Left ventricle myocardium inferior (tissue), 1 donor: Measurements from ENCODE around the gene SPATA2L. TPM values are rescaled to one million over a fixed set of nuclear protein-coding genes. Genes with fewer than 3 reads are reported as not detected.

ENCODE experiments used
- DNase-seq: peaks from one replicate; pipeline ENCODE4 v3.0.0-alpha.2; 2020
- H3K27ac ChIP-seq: fragments of 200-600 bp; replicated peaks from 2 replicates; pipeline ENCODE4 v1.8.0; 2021
- H3K27me3 ChIP-seq: fragments of 200-600 bp; 2 replicates; pipeline ENCODE4 v1.8.0; 2021; ENCODE audit warnings: low read depth
- H3K36me3 ChIP-seq: fragments of 200-600 bp; 2 replicates; pipeline ENCODE4 v1.8.0; 2021
- H3K4me1 ChIP-seq: fragments of 200-600 bp; 2 replicates; pipeline ENCODE4 v1.8.0; 2021
- H3K4me3 ChIP-seq: fragments of 200-600 bp; 2 replicates; pipeline ENCODE4 v1.8.0; 2021; ENCODE audit warnings: mild to moderate bottlenecking, moderate library complexity
- H3K9me3 ChIP-seq: fragments of 200-600 bp; replicated peaks from 2 replicates; pipeline ENCODE4 v1.8.0; 2021
- CTCF ChIP-seq: fragments of 200-600 bp; IDR thresholded peaks from 2 replicates; pipeline ENCODE4 v1.8.0; 2021; ENCODE audit warnings: antibody characterized with exemption, mild to moderate bottlenecking, borderline replicate concordance
- intact Hi-C: fragments of 100-400 bp; cut with micrococcal nuclease; formaldehyde crosslinking; loops from one replicate; pipeline ENCODE4 v1.11.0; 2022
- total RNA-seq: library from RNA; stranded (reverse); fragmentation: NEBNext Ultra II Directional; extraction: Animal tissue kit (Norgen Biotek cat#: 25700); gene quantifications from one replicate; pipeline ENCODE4 v1.2.1, GENCODE V29; 2021
- donor health status: DM: no; HTN: yes; CAD: no; lungs with severe emphysema.

SPATA2L gene
- total RNA-seq, 1 donor from 2014 or later: 2.1 TPM

- intact Hi-C loops: no loop called here
- no peak for TF ChIP-seq CTCF
Observed at GRCh38 chr16:89688395-89688794, 13.1 kb downstream of the SPATA2L start.

GRCh38 chr16:89687092-89687940 lies 14.2 kb downstream of the SPATA2L start:
- peak overlapping the region; percentile 94 for H3K27ac ChIP-seq
- intact Hi-C loops: no loop called here
- TF ChIP-seq CTCF: no peak
- H3K4me1 ChIP-seq: peaks cover 21% of the 10 kb centered on the region
- no peaks in the 10 kb centered on the region for H3K27me3 ChIP-seq
- no peaks in the 10 kb centered on the region for H3K9me3 ChIP-seq
- peak overlapping the region; percentile 95 for H3K4me3 ChIP-seq
- DNase-seq: no peak
- peaks cover 15% of the 10 kb centered on the region for H3K36me3 ChIP-seq

More at GRCh38 chr16:89688395-89688794, 13.1 kb downstream of the SPATA2L start:
- Histone ChIP-seq H3K4me3 (no peak overlapping the region), H3K9me3 (no peaks in the 10 kb centered on the region), H3K27me3 (no peaks in the 10 kb centered on the region), H3K36me3 (peaks cover 26% of the 10 kb centered on the region), H3K27ac (no peak overlapping the region), H3K4me1 (peaks cover 21% of the 10 kb centered on the region)
- no peak for DNase-seq

- H3K36me3 ChIP-seq: peaks cover 8% of the 10 kb centered on the region
- H3K4me1 ChIP-seq: peaks cover 21% of the 10 kb centered on the region
- peak; percentile 84 for DNase-seq
- H3K4me3 ChIP-seq: peak within 1 kb of the TSS; percentile 95
- intact Hi-C loops: no loop called here
- peak within 1 kb of the TSS; percentile 94 for H3K27ac ChIP-seq
- H3K9me3 ChIP-seq: no peaks in the 10 kb centered on the region
- H3K27me3 ChIP-seq: no peaks in the 10 kb centered on the region
- peak; percentile 11 for TF ChIP-seq CTCF
Observed at GRCh38 chr16:89686520-89687091, 14.9 kb downstream of the SPATA2L start, which contains the start of gene CDK10. Gene CDK10, plus strand, starts transcription at chr16:89686689. Its CDS starts 22 bp downstream, at chr16:89686711.

- intact Hi-C loops: no loop called here
- Histone ChIP-seq H3K4me1 (peaks cover 21% of the 10 kb centered on the region), H3K9me3 (no peaks in the 10 kb centered on the region), H3K36me3 (peaks cover 3% of the 10 kb centered on the region), H3K27ac (no peak overlapping the region), H3K27me3 (no peaks in the 10 kb centered on the region), H3K4me3 (peak overlapping the region; percentile 95)
- TF ChIP-seq CTCF: no peak
- DNase-seq: no peak
Observed at GRCh38 chr16:89685916-89686315, 15.6 kb downstream of the SPATA2L start.

- Histone ChIP-seq H3K4me1 (no peaks in the 10 kb centered on the region), H3K4me3 (no peak overlapping the region), H3K27ac (no peak overlapping the region), H3K9me3 (peaks cover 9% of the 10 kb centered on the region), H3K27me3 (no peaks in the 10 kb centered on the region), H3K36me3 (no peaks in the 10 kb centered on the region)
- DNase-seq: no peak
- no peak for TF ChIP-seq CTCF
- intact Hi-C loops: no loop called here
Observed at GRCh38 chr16:89678258-89678657, 23.2 kb downstream of the SPATA2L start.
